ENCODE data around the gene CTNND2.

CTNND2 gene

DNA sequence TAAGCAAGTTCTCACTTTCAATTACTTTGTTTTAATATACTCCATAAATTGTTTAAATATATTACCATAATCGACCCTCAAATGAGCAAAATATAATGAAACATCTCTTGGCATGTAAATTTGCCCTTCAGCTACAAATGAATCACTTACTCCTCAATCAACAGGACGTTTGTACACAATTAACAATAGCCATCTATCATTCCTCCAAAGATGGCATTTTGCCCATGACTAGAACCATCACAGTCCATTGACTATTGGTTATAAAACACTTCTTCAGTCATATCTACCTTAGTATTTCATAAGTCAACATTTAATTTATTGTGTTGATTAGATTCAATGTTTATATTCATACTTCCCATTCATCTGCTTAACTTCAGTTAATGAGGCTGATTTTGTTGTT lies 127.2 kb downstream of the CTNND2 start:
- no peak for DNase-seq (ENCODE audit: low read depth, low spot score)

- DNase-seq (ENCODE audit: low read depth, low spot score): no peak
Observed at GRCh38 chr5:11770310-11770709, 133.9 kb downstream of the CTNND2 start.

DNA sequence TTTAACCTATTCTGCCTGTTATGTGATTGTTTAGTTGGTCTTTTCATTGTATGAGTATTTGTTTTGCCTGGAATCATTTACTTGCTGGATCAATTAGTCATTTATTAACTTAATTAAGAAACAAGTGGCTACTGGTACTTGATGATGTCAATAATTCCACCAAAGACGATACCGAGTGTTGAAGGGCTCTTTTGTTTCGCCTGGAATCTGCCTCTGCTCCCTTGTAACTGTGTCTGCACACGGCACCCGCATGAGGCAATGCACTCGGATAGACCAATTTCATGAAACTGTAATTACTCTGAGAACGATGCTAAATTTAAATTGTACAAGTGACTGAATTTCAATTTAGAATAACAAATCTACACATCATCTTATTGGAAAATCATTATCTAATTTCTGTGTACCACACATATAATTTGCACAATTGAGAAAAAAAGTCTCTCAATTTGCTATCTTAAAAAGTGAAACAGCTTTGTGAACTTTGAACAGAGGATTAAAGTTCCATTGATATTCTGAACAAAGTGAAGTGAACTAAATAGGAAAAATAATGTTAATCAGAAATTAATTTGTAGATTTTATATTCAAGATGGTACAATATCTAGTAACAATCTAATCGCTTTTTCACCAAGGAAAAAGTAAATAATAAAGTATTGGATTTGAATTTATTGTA lies 143.2 kb downstream of the CTNND2 start:
- no peak for DNase-seq (ENCODE audit: low read depth, low spot score)

GRCh38 chr5:11758321-11758720 lies 145.9 kb downstream of the CTNND2 start:
- DNase-seq (ENCODE audit: low read depth, low spot score): no peak

- no peak for DNase-seq (ENCODE audit: low read depth, low spot score)
Observed at GRCh38 chr5:11757661-11758060, 146.6 kb downstream of the CTNND2 start.

- DNase-seq (ENCODE audit: low read depth, low spot score): peak; percentile 75
Observed at GRCh38 chr5:11737010-11737409, 167.2 kb downstream of the CTNND2 start.

DNA sequence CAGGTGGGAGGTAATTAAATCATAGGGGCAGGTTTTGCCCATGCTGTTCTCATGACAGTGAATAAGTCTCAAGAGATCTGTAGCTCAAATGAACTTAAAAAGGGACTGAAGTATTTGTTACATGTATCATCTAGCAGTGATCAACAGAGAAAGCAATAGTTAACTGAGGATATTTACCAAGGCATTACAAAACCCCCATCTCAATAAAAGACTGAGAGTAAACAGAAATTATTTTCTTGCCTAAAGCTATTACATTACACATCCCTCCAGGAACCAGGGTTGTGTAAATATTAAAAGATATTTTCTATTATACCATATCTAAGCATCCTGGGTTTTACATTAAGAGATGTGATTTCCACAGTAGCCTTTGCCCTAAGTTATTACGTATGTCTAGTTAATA lies 169.9 kb downstream of the CTNND2 start:
- no peak for DNase-seq (ENCODE audit: low read depth, low spot score)

- DNase-seq (ENCODE audit: low read depth, low spot score): no peak
Observed at GRCh38 chr5:11733840-11734192, 170.4 kb downstream of the CTNND2 start.

- DNase-seq (ENCODE audit: low read depth, low spot score): no peak
Observed at GRCh38 chr5:11733185-11733839, 170.9 kb downstream of the CTNND2 start.

DNA sequence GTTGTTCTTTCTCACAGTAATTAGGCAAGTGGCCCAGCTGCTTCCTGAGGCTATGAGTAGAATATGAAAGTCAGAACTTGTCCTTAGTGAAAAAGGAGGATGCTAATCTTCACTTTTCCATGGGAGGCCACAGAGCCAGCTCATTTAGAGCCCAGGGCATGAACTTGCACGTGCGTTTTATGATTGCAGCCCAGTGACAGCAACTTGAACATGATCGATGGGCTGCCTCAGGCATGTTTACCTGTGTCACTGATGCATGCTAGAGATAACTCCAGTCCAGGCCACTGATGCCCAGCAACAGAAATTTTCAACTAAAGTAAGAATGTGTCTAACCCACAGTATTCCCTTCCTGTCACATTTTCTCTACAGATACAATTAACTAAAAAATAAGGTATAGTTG lies 179.3 kb downstream of the CTNND2 start:
- no peak for DNase-seq (ENCODE audit: low read depth, low spot score)

DNA sequence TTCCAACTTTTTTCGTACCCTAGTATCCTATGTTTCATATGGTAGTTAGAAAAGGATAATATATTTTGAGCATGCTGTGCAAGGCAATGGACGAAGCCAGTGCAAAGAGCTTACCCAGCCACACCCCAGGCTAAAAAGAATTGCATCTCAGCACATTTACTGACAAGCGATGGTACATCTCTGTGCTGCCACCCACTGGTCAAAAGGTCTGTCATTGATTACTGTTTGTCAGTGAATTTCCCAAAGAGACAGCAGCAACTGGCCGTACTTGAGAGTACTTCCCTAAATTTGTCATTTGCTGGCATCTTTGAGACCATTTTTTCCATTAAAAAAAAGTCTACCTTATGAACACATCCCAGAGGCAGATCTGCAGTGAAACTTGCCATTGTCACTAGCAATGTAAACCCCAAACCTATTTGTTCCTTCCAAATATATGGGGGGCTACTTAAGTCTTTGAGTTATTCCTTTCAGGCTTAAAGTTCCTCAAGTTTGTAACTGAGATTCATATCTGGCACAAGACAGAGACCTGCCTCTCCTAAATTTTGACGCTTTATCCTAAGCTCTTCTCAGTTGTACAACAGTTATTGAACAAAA lies 184.3 kb downstream of the CTNND2 start:
- peak; percentile 63 for DNase-seq (ENCODE audit: low read depth, low spot score)

GRCh38 chr5:11715461-11716196 lies 188.6 kb downstream of the CTNND2 start:
- DNase-seq (ENCODE audit: low read depth, low spot score): no peak

GRCh38 chr5:11711932-11712331 lies 192.3 kb downstream of the CTNND2 start:
- DNase-seq (ENCODE audit: low read depth, low spot score): no peak

DNA sequence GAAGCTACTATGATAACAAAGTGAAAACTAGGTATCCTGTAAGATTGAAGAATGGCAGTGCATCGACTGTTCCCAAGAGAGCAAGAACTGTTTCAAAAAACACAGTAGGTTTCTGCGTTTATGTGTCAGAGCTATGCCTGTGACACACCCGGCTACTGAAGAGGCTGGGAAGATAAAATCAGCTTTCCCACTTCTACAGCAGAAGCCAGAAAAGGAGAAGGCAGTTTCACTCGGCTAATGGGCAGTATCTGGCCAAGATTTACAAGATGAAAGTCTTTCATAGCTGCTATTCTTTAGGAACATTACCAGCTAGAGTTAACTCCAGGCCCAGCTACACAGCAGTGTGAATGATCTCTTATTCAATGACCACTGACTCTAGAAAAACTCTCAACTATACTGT lies 195.2 kb downstream of the CTNND2 start:
- no peak for DNase-seq (ENCODE audit: low read depth, low spot score)

DNA sequence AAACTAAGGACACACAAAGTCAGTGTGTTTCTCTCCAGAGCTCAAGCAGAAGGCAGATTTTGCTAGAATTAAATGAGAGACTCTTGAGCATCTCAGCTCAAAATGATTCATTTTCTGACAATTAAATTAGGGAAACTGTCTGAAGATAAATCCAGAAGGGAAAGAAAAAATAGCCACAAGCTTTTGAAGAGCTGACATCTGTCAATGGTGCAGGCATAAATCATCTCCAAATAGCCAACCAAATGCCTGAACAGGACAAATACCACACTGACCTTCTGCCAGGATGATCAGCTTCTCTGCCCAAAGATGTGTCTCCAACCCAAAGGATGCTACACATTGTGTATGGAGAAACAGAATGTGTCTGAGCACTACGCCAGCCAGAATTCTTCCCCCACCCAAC lies 199.3 kb downstream of the CTNND2 start:
- DNase-seq (ENCODE audit: low read depth, low spot score): no peak

DNA sequence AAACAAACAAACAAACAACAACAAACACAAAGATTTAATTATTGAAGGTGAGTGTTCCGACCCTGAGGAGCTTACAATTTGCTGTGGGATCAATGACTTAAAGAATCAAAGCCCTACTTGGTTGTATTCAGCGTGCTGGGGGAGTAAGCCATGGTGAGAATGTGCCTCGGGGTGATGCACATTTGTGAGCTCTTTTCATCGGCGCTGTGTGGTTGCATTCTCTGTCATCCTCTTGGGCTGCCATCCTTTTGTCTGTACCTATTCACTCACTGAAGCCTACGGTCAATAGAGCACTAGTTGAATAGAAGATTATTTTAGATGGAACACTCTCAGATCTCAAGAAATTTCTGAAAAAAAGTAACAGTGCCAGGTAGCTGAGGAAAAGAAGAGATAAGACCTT lies 203.9 kb downstream of the CTNND2 start:
- DNase-seq (ENCODE audit: low read depth, low spot score): no peak

DNA sequence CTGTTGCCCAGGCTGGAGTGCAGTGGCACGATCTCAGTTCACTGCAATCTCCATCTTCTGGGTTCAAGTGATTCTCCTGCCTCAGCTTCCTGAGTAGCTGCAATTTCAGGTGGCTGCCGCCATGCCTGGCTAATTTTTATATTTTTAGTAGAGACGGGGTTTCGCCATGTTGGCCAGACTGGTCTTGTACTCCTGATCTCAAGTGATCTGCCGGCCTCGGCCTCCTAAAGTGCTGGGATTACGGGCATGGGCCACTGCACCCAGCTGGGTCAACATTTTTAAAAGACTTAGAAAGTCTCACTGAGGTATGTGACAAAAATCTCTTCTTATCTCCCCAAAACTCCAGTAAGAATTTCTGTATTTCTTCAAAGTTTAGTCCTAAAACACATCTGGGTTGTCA lies 211.6 kb downstream of the CTNND2 start:
- no peak for DNase-seq (ENCODE audit: low read depth, low spot score)

- DNase-seq (ENCODE audit: low read depth, low spot score): no peak
Observed at GRCh38 chr5:11687498-11687897, 216.7 kb downstream of the CTNND2 start.

DNA sequence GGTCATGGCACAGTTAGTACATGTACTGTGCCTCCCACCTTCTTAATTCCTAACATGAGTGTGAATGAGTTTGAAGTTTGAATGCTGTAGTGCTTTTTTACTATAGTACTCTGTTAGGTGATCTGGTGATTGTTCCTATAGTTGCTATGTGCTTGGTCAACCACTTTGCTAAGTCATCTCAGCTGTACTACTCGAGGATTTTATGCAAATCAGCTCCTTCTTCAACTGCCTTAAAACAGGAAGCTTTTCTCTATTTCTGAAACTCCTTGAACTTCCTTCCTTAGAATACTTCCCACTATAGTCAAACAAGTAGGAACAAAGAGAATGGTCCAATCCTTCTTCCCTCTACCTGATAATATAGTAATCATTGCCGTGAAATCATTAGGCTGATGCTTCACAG lies 219.6 kb downstream of the CTNND2 start:
- no peak for DNase-seq (ENCODE audit: low read depth, low spot score)

DNA sequence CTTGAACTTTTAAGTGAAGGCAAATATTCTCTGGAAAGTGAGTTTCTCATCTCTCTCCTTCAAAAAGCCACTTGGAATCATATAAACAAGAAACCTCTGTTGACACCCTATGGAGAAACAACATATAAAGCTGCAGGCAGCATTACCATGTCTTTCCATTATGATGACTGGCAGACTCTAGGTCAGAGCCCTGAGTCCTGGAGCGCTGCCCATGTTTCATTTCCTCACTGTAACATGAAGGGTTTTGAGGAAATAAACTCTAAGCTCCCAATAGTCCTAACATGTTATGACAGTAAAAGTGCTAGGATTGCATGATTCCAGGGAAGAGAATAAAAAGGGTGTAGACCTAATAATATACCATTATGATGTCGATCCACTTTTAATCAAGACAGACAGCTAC lies 220.6 kb downstream of the CTNND2 start:
- DNase-seq (ENCODE audit: low read depth, low spot score): peak; percentile 12

DNA sequence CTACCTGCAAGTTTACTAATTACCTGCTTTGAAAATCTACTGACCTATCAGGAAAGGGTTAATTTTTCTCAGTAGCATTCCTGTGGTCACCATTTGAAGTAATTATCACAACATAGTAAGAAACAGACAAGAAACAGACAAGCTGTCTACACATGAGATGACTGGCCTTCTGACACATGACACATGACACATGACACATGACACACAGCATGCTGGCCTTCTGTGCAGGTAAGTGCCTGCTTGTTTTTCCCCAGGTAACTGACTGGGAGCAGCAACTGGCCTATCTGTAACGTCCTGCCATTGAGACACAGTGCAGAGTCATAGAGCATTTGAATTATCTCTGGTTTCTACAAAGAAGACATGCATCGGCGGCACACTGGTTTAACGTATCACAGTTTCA lies 222.4 kb downstream of the CTNND2 start:
- DNase-seq (ENCODE audit: low read depth, low spot score): no peak

GRCh38 chr5:11679676-11680075 lies 224.6 kb downstream of the CTNND2 start:
- DNase-seq (ENCODE audit: low read depth, low spot score): peak; percentile 45

DNA sequence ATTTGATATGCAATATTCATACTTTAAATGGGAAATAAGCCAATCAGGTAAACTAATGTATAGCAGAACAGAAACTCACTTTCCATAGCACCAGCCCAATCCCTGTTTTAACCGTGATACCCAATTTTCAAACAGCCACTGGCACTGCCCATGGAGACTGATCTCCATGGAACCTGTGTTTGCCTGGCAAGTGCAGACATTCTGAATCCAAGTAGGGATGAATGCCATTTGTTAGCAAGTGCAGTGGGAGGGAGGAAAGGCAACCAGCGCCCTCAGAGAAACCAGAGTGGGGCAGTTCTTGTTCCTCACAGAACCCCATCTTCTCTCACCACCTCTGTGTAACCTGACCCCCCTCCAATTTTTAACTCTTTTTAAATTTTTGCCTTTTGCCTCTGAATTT lies 229.1 kb downstream of the CTNND2 start:
- no peak for DNase-seq (ENCODE audit: low read depth, low spot score)

Data from astrocyte of the hippocampus (primary cell).